Measurements from ENCODE around the gene RUSF1.
"Not testable (repeated sequence)": the region's sequence is repeated elsewhere in the genome, so short reads cannot be mapped to it uniquely, and the experiment has no call there.

Gene RUSF1

GRCh38 chr16:31487071-31487719, 21.0 kb downstream of the RUSF1 start:
- DNase-seq (ENCODE audit: low spot score), result no peak

- DNase-seq (ENCODE audit: low spot score), result no peak
Observed at GRCh38 chr16:31486045-31486444, 22.1 kb downstream of the RUSF1 start.

GRCh38 chr16:31485571-31485970, 22.6 kb downstream of the RUSF1 start:
- DNase-seq (ENCODE audit: low spot score), result no peak

GRCh38 chr16:31484491-31485171, 23.6 kb downstream of the RUSF1 start:
- DNase-seq (ENCODE audit: low spot score), result no peak

DNA sequence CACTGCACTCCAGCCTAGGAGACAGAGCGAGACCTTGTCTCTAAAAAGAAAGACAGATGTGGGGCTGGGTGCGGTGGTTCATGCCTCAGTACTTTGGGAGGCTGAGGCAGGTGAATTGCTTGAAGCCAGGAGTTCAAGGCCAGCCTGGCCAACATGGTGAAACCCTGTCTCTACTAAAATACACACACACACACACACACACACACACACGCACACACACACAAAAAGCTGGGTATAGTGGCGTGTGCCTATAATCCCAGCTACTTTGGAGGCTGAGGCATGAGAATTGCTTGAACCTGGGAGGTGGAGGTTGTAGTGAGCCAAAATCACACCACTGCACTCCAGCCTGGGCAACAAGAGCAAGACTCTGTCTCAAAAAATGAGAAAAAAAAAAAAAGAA, 24.1 kb downstream of the RUSF1 start:
- DNase-seq (ENCODE audit: low spot score), result not testable (repeated sequence)

DNA sequence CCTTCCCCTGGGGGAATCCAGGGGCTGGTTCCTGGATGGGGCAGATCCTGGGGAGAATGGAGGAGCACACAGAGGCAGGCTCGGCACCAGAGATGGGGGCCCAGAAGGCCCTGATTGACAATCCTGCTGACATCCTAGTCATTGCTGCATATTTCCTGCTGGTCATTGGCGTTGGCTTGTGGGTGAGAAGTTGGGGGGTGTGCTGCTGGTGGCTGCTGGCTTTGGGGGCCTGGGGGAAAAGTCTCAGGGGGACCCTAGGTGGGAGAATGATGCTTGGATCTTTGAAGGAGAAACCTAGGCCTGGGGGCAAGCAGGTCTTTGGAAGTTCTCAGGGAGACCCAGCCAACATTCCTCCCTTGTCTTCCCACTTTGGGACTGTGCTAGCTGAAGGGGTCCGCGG, 25.1 kb downstream of the RUSF1 start, which contains the start of gene SLC5A2:
Gene SLC5A2, plus strand, starts transcription at position 43 of the 400 bp plus-strand sequence. Its CDS starts 14 bp downstream, at position 57.
- DNase-seq (ENCODE audit: low spot score), result no peak

DNA sequence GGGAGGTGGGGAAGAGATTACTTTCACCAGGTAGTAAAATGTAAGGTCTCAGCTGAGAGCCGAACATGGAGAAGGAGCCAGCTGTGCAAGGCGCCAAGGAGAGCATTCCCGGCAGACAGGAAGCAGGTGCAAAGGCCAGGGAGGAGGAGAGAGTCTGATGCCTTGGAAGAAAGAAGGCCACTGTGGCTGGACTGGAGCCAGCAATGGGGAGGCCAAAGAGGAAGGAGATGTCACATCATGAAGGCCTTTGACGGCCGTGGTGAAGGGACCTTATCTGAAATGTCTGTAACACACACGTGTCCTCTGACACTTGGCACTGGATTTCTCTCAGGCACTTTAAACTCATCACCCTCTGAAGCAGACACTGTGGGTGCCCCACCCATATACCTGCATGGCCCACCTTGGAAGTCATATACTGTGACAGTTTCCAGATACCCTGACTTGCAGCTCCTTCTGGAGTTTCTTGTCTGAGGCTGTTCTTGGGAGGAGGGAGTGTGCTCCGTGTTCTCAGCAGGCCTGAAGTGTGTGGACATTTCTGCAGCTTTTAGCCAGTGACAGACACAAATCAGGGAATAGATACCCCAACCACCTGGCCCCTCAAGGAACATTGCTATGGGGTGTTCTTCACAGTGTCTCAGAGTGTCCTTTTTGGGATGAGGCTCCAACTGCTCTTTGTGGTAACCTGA, 27.2 kb downstream of the RUSF1 start:
- DNase-seq (ENCODE audit: low spot score), result no peak

- no peak for DNase-seq (ENCODE audit: low spot score)
Observed at GRCh38 chr16:31479751-31480150, 28.4 kb downstream of the RUSF1 start.

- no peak for DNase-seq (ENCODE audit: low spot score)
Observed at GRCh38 chr16:31478956-31479355, 29.2 kb downstream of the RUSF1 start.

DNA sequence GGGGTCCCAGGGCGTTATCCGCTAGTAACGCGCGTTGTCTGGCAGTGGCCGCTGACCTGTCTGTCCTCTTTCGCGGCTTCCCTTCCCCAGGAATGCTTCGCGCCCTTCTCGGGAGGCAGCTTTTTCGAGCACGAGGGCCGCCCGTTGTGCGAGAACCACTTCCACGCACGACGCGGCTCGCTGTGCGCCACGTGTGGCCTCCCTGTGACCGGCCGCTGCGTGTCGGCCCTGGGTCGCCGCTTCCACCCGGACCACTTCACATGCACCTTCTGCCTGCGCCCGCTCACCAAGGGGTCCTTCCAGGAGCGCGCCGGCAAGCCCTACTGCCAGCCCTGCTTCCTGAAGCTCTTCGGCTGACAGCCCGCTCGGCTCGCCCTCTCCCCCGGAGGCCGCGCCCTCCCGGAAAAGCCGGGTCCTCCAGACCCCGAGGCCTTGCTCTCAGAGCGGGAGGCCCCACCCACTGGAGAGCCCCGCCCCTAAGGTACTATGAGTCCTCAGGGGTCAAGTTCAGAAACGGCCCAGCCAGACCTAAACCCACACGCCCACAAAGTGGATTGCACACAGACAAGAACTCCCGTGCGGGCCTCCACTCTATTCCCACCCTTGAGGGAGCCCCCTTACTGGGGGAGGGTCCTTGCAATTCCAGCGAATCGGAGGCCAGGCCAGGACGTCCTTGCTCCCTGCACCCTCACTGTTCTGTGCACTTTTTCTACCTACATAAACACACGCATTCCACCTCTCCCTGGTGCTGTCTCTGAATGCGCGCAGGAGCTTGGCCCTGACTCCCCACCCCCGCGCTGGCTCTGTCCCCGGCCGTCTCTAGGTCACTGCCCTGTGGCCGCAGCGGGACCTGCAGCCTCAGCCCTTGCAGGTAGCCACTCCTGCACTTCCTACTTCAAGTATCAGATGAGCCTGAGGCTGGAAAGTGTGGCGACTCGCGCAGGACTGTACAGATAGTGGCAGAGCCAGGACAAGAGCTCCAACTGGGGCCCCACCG, 30.7 kb downstream of the RUSF1 start:
- DNase-seq (ENCODE audit: low spot score), result no peak

DNA sequence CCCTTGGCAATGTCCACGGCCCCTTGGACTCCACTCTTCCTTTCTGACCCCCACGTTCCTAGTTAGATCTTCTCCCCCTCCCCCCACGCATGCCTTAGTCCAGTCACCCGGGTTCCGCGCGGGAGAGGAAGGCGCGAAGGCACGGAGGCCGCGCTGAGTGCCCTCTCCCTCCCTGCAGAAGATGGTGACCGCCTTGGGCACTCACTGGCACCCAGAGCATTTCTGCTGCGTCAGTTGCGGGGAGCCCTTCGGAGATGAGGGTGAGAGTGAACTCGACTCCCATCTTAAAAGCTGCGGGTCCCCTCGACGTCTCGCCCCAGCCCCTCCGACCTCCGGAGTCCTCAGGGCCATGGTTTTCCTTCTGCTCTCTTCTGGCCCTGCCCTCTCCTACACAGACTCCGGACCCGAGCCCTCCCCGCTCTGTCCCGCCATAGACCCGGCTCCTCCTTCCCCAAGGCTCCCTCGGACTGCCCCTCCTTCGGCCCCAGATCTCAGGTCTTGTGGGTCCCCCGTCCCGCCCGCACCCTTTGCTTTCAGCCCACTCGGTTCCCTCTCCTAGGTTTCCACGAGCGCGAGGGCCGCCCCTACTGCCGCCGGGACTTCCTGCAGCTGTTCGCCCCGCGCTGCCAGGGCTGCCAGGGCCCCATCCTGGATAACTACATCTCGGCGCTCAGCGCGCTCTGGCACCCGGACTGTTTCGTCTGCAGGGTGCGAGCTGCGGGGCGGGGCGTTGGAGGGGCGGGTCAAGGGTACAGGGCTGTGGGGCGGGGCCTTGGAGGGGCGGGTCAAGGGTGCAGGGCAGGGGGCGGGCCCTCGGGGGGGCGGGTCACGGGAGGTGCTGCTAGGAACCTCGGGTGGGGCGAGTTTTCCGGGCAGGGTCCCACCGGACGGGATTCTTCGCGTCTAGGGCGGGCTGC, 31.6 kb downstream of the RUSF1 start:
- DNase-seq (ENCODE audit: low spot score), result peak; percentile 40

DNA sequence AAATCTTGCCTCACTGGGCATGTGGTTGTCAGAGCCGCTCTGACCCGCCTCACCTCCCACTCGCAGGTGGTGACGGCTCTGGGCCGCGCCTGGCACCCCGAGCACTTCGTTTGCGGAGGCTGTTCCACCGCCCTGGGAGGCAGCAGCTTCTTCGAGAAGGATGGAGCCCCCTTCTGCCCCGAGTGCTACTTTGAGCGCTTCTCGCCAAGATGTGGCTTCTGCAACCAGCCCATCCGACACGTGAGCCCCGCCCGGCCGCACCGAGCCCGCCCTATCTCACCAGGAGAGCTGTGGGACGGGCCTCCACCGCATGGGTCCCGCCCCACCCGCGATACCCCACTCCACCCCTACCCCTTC, 32.3 kb downstream of the RUSF1 start:
- DNase-seq (ENCODE audit: low spot score), result no peak

DNA sequence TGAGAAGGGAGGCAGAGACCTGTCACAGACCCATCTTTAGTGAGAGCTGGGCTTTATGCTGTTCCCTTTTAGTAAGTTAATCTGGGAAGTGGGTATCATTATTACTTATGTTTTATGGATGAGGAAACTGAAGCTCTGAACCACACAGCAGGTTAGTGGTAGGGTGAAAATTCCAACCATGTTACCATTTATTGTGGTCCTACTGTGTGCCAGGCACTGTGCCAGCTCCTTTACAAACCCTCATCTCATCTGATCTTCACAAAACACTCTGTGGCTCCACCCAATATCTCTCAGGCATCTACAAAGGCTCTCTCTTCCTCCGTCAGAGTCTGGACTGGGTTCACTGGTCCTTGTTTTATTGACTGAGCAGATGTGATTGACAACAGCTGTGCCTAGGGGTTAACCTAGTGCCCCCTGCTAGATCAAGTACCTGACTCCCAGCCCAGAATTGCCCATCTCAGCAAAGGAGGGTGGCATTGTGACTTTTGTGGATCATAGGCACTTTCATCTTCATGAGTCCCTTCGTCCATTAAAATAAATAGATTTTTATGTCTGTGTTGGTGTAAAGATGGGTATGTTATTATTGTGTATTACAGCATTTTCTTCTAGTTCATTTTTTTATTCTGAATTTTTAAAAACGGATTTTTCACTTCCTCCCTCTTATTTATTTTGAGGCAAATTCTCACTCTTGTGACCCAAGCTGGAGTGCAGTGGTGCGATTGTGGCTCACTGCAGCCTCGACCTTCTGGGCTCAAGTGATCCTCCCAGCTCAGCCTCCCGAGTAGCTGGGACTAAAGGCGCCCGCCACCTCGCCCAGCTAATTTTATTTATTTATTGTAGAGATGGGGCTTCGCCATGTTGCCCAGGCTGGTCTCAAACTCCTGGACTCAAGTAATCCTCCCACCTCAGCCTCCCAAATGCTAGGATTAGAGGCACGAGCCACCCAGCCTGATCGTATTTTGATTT, 33.1 kb downstream of the RUSF1 start:
- no peak for DNase-seq (ENCODE audit: low spot score)

- no peak for DNase-seq (ENCODE audit: low spot score)
Observed at GRCh38 chr16:31474173-31474714, 33.9 kb downstream of the RUSF1 start.

GRCh38 chr16:31473264-31473984, 34.8 kb downstream of the RUSF1 start:
- no peak for DNase-seq (ENCODE audit: low spot score)

GRCh38 chr16:31472709-31473203, 35.4 kb downstream of the RUSF1 start:
- DNase-seq (ENCODE audit: low spot score), result no peak

GRCh38 chr16:31471875-31472708, 36.1 kb downstream of the RUSF1 start, which contains the start of gene TGFB1I1:
Gene TGFB1I1, plus strand, starts transcription at chr16:31472152. Its CDS starts 37 bp downstream, at chr16:31472189.
- DNase-seq (ENCODE audit: low spot score), result no peak
